NCI-H69 (cell line): ENCODE results near the gene ATP11A.
A peak's percentile ranks its signal among the peaks of the same experiment; 100 is the strongest.
"Not testable (repeated sequence)": the region's sequence is repeated elsewhere in the genome, so short reads cannot be mapped to it uniquely, and the experiment has no call there.

Source experiments
- DNase-seq: peaks from one replicate; lab custom pipeline; 2025; lab: John Stamatoyannopoulos, UW

The ATP11A gene

GRCh38 chr13:112840472-112841302 is 150.8 kb downstream of the ATP11A start:
- DNase-seq: no peak

GRCh38 chr13:112841303-112842015 is 151.6 kb downstream of the ATP11A start:
- not testable (repeated sequence) for DNase-seq

- DNase-seq: peak; percentile 18
Measured at GRCh38 chr13:112842343-112842856, 152.6 kb downstream of the ATP11A start.

- no peak for DNase-seq
Measured at GRCh38 chr13:112842931-112843391, 153.1 kb downstream of the ATP11A start.

- DNase-seq: no peak
Measured at GRCh38 chr13:112843392-112844111, 153.7 kb downstream of the ATP11A start.

- DNase-seq: no peak
Measured at GRCh38 chr13:112844411-112844810, 154.6 kb downstream of the ATP11A start.

GRCh38 chr13:112844879-112845278 is 155.0 kb downstream of the ATP11A start:
- no peak for DNase-seq

GRCh38 chr13:112845511-112846144 is 155.8 kb downstream of the ATP11A start:
- DNase-seq: no peak

- DNase-seq: no peak
Measured at GRCh38 chr13:112846411-112847115, 156.7 kb downstream of the ATP11A start.

GRCh38 chr13:112849500-112849899 is 159.7 kb downstream of the ATP11A start:
- DNase-seq: peak; percentile 100

GRCh38 chr13:112850273-112850672 is 160.4 kb downstream of the ATP11A start:
- DNase-seq: peak; percentile 26

GRCh38 chr13:112851107-112852038 is 161.5 kb downstream of the ATP11A start:
- DNase-seq: no peak

GRCh38 chr13:112852392-112852791 is 162.6 kb downstream of the ATP11A start:
- DNase-seq: no peak

GRCh38 chr13:112852808-112853207 is 163.0 kb downstream of the ATP11A start:
- no peak for DNase-seq

GRCh38 chr13:112854321-112854720 is 164.5 kb downstream of the ATP11A start:
- DNase-seq: no peak

GRCh38 chr13:112855859-112856258 is 166.0 kb downstream of the ATP11A start:
- DNase-seq: no peak

- no peak for DNase-seq
Measured at GRCh38 chr13:112857914-112858490, 168.2 kb downstream of the ATP11A start.

- DNase-seq: no peak
Measured at GRCh38 chr13:112859128-112859816, 169.4 kb downstream of the ATP11A start.

- peak; percentile 21 for DNase-seq
Measured at GRCh38 chr13:112859817-112860190, 170.0 kb downstream of the ATP11A start.
